GM18907 (cell line): ENCODE measurements around the gene ZC3H12D.
A peak's percentile ranks its signal among the peaks of the same experiment; 100 is the strongest.
"Not testable (repeated sequence)": the region's sequence is repeated elsewhere in the genome, so short reads cannot be mapped to it uniquely, and the experiment has no call there.

ENCODE experiments used
- ATAC-seq: cut with Tn5 transposase; IDR thresholded peaks from one replicate; pipeline ENCODE4 v1.9.1; 2021; ENCODE audit warnings: mild to moderate bottlenecking, moderate library complexity; ENCODE audit not compliant: unreplicated experiment

Gene ZC3H12D

GRCh38 chr6:149483849-149484655 is 762 bp downstream of the ZC3H12D start:
- ATAC-seq: no peak

- ATAC-seq: no peak
Observed at GRCh38 chr6:149483334-149483725, 1.5 kb downstream of the ZC3H12D start.

- ATAC-seq: peak; percentile 18
Observed at GRCh38 chr6:149482545-149483333, 2.1 kb downstream of the ZC3H12D start.

GRCh38 chr6:149480502-149481280 is 4.1 kb downstream of the ZC3H12D start:
- ATAC-seq: no peak

- no peak for ATAC-seq
Observed at GRCh38 chr6:149478631-149479314, 6.0 kb downstream of the ZC3H12D start.

- no peak for ATAC-seq
Observed at GRCh38 chr6:149477544-149477943, 7.3 kb downstream of the ZC3H12D start.

- no peak for ATAC-seq
Observed at GRCh38 chr6:149476789-149477455, 7.9 kb downstream of the ZC3H12D start.

GRCh38 chr6:149474108-149474935 is 10.5 kb downstream of the ZC3H12D start:
- ATAC-seq: no peak

- peak; percentile 19 for ATAC-seq
Observed at GRCh38 chr6:149473080-149474052, 11.4 kb downstream of the ZC3H12D start.

GRCh38 chr6:149472241-149472640 is 12.6 kb downstream of the ZC3H12D start:
- ATAC-seq: no peak

- ATAC-seq: peak; percentile 35
Observed at GRCh38 chr6:149471801-149472200, 13.0 kb downstream of the ZC3H12D start.

- no peak for ATAC-seq
Observed at GRCh38 chr6:149470948-149471347, 13.9 kb downstream of the ZC3H12D start.

GRCh38 chr6:149468179-149468578 is 16.6 kb downstream of the ZC3H12D start:
- peak; percentile 36 for ATAC-seq

GRCh38 chr6:149467265-149467664 is 17.5 kb downstream of the ZC3H12D start:
- no peak for ATAC-seq

GRCh38 chr6:149464411-149464810 is 20.4 kb downstream of the ZC3H12D start:
- ATAC-seq: no peak

- ATAC-seq: no peak
Observed at GRCh38 chr6:149463781-149464180, 21.0 kb downstream of the ZC3H12D start.

- ATAC-seq: not testable (repeated sequence)
Observed at GRCh38 chr6:149462712-149463111, 22.1 kb downstream of the ZC3H12D start.

GRCh38 chr6:149461670-149462069 is 23.1 kb downstream of the ZC3H12D start:
- no peak for ATAC-seq
